HT-29 (cell line): Measurements from ENCODE around the gene NPY1R. TPM values are rescaled to one million over a fixed set of nuclear protein-coding genes. Genes with fewer than 3 reads are reported as not detected.

ENCODE experiments used
- DNase-seq: peaks from one replicate; pipeline ENCODE4 v3.0.0-alpha.2; 2015; ENCODE audit warnings: low spot score
- total RNA-seq: library from RNA; depleted of rRNA; stranded (reverse); fragments of >200 nt; shearing (Covaris generic); gene quantifications from 2 replicates; pipeline ENCODE4 v1.2.3, GENCODE V29; 2014; rRNA removed

The NPY1R gene
- total RNA-seq, result 0.13 TPM in 1 of 2 replicates, not detected in the other

DNA sequence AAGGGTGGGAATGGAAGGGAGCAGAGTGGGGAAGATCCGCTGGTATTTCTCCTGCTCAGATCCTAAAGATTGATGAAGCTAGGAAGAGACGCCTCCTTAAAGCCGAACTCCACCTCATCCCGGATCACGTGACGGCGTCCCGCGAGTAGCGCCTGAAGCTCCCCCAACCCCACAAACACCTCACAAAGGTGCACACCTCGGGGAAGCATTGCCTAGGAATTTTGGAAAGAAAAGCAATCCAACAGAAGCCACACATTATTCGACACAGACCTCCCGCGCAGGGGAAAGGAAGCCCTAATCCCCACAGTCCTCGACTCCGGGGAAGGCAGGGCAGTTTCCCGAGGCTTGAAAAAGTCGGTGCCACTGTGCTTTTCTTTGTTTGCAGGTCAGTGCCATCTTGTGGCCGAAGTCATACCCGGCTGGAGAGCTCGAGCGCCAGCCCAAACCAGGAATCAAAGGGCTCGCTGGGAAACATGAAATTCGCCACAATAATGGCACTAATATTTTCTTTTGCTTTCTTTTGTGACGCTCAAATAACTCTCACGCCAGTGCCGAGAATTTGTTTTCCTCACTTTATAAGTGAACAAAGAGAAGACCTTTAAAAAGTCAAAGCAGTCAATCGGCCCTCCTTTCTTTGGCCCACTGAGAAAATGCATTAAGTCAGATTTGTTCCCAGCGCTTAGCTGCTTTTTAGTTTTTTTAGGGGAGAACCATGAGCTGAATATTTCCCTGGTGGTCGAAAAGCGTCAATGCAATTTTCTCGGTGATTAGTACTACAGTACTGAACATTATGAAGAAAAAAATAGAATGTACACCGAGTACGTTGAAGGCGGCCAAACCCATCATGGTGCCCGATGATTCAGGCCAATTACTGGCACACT is at the start of gene NPY1R:
Gene NPY1R, minus strand, starts transcription at position 71 of the 881 bp plus-strand sequence. CDS start 6,042 bp downstream, outside the sequence.
- DNase-seq, result peak; percentile 61

- no peak for DNase-seq
These were observed 48.3 kb upstream of the NPY1R start for GRCh38 chr4:163380703-163381102.

DNA sequence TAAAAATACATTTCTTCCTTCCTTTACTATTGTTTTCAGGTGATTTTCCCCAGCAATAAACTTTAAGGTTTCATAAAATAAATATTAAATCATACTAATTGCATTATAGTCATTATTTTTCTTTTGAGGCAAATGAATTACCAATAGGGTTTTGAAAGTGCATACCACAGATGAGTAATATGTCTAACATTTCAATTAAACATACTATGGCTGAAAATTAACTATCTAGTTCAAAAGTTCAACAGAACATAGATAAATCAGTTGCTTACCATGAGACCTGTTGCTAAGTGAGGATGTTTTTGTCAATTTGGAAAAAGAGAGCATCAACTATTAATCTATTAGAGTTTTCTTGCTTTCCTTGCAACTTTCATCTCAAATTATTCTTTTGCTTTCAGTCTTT is 46.3 kb upstream of the NPY1R start:
- peak; percentile 32 for DNase-seq

GRCh38 chr4:163372029-163372428 is 39.6 kb upstream of the NPY1R start:
- DNase-seq, result no peak

GRCh38 chr4:163367651-163368050 is 35.3 kb upstream of the NPY1R start:
- DNase-seq, result peak; percentile 18

DNA sequence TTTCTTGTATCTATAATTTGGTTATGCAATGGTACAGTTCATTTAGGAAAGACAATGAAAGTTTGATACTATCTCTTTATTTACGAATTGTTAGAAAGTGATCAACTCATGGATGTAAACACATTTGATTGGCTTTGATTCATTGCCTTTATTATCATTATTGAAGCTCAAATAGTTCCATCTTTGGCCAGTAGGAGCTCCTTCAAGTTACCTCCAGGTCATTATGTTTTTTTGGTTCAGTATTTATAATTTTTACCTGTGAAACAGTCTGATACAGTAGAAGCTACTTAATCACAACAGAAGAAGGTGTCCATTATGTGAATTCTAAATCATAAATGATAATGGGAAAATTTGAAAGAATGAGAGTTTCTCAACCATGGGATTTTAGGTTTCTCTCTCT is 23.7 kb upstream of the NPY1R start:
- no peak for DNase-seq

DNA sequence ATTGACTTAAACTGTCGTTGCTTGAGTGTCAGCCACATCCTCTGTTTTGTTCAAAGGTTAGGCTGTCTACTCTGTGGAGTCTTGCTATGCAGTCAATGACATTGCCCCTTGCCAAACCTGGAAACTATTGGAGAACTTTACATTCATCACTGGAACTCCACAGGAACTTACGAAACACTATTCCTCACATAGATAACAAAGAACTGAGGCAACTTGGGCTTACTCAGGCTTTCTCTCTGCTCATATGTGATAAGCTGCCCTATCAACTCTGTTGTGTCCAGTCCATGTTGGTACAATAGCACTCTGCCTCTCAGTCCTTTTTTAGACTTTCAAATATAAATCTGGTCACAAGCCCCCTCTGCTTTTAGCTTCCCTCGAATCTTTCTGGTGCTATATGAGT is 20.7 kb upstream of the NPY1R start:
- DNase-seq, result no peak

DNA sequence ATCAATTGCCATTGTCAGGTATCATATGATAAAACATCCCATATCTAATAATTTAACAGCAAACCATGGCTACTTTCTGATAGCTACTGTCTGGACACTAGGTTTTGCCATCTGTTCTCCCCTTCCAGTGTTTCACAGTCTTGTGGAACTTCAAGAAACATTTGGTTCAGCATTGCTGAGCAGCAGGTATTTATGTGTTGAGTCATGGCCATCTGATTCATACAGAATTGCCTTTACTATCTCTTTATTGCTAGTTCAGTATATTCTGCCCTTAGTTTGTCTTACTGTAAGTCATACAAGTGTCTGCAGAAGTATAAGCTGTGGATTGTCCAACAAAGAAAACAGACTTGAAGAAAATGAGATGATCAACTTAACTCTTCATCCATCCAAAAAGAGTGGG is 18.3 kb upstream of the NPY1R start:
- DNase-seq, result no peak

DNA sequence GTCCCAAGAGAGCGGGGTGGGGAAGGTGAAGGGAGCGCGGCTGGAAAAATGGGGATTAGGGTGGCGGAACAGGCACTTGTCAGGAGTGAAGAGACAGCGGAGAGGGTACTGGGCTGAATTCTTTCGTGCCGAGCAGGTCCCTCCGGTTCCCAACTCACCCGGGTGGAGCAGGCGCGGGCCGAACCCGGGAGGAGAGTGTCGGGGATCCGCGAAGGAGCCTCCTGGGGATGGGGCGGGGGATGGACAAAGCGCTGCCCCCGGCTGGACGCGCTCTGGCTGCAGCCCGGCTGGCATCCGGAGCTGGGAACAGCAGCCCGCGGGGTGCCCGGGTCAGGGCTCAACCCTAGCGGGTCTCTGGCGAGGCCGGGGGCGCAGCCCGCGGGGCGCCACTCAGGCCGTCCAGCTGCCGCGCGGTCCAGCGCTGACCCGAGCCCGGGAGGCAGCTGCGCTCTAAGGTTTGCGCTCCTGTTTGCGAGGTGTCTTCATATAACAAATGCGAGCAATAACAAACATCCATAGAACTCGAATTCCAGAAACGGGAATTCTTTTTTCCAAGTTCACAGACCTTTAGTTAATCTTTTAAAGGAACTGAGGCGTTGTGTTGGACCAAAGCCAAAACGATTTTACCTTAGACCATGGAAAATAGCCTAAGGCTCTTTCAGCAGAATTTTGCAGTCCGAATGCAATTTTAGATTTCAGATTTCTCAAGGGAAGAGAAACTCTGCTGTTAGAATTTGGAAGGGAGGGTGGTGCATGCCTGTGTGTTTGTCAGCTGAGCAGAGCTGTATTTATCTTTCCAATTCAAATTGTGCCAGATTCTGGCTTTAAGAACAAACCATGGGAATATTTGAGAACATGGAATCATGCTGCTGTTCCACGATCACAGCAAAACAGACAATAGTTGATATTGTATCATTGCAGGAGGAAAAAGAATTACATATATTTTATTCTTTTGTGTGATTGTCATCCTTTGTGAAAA is 12.0 kb upstream of the NPY1R start:
- no peak for DNase-seq

- no peak for DNase-seq
These were observed 11.3 kb upstream of the NPY1R start, which contains the start of gene NPY5R for GRCh38 chr4:163343604-163344146. TSS of gene NPY5R (plus strand) at chr4:163343892. CDS start at chr4:163350274, 6,382 bp downstream.

DNA sequence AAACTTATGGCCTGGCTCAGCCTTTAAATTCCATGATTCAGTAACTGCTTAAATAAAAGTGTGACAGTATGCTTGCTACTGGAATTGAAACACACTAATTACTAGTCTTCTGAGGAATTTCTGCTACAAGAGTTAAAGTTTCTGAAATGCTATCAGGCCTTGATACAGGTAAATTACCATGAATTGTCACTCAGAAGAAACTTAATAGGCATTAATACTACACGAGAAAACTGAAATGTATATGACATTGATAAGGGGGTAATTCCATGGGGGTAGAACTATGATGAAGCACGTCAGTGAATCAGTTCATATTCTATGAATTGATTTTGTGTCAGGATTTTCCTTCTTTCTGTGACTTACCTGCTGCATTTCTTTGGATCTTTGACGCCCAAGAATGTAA is 3.0 kb upstream of the NPY1R start:
- DNase-seq, result no peak

GRCh38 chr4:163331629-163332376 is 593 bp downstream of the NPY1R start:
- DNase-seq, result no peak

- no peak for DNase-seq
These were observed 1.3 kb downstream of the NPY1R start for GRCh38 chr4:163330916-163331628.

DNA sequence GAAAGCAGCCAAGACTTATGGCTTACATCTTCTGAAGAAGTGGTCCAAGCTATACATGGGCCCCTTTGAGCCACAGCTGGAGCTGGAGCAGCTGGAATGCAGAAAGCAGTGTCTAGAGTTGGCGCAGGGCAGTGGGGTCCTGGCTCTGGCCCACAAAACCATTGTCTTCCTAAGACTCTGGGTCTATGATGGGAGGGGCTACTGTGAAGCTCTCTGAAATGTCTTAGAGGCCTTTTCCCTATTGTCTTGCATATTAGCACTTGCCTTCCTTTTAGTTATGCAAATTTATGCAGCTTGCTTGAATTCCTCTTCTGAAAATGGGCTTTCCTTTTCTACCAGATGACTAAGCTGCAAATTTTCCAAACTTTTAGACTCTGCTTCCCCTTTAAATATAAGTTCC is 15.3 kb downstream of the NPY1R start:
- DNase-seq, result no peak

DNA sequence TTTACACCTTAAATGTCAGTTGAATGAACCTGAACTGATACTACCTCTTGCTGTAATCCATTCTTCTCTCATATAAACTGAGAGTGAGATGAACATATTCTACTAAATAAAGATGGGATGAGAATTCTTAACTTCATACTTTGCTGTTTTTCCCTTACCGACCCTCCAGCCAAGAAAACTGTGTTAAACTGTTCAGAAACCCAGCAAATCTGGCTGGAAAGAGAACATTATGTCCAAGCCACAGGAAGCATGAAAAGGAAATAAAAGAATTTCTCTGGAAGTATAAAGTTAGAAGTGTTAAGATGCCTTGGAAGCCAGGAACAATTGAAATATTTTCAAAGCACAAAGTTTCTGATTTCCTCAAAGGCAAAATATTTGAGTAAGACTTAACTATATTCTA is 22.9 kb downstream of the NPY1R start:
- no peak for DNase-seq

DNA sequence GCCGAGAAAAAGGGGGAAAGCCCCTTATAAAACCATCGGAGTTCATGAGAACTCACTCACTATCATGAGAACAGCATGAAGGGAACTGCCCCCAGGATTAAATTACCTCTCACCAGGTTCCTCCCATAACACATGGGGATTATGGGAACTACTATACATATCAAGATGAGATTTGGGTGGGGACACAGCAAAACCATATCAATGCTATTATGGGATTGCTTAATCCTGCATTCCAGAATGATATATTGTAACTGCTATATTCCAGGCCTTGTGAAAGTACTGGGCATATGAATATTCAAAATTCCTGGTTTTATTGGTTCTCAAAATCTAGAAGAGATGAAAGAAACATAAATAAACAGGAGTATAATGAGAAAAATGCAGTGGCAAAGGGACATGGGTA is 29.3 kb downstream of the NPY1R start:
- no peak for DNase-seq

GRCh38 chr4:163300445-163300844 is 32.0 kb downstream of the NPY1R start:
- no peak for DNase-seq

GRCh38 chr4:163295138-163295537 is 37.3 kb downstream of the NPY1R start:
- no peak for DNase-seq

DNA sequence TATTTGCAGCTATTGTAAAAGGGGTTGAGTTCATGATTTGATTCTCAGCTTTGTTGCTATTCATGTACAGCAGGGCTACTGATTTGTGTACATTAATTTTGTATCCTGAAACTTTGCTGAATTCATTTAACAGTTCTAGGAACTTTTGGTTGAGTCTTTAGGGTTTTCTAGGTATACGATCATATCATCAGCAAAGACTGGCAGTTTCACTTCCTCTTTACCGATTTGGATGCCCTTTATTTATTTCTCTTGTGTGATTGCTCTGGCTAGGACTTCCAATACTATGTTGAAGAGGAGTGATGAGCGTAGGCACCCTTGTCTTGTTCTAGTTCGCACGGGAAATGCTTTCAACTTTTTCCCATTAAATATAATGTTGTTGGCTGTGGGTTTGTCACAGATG is 48.1 kb downstream of the NPY1R start:
- DNase-seq, result no peak

- no peak for DNase-seq
These were observed 51.5 kb downstream of the NPY1R start for GRCh38 chr4:163280703-163281519.
